GM12878 (cell line): Measurements from ENCODE around the gene ZNF396. TPM values are rescaled to one million over a fixed set of nuclear protein-coding genes. Genes with fewer than 3 reads are reported as not detected.

ENCODE experiments used
- BACH1 ChIP-seq: fragments of 450-650 bp; IDR thresholded peaks from 2 replicates; pipeline ENCODE4 v1.6.1; 2017; ENCODE audit warnings: mild to moderate bottlenecking, borderline replicate concordance
- CTCF ChIP-seq, 3 experiments: IDR thresholded peaks in 2 of 3; conservative IDR thresholded peaks in 1 of 3; 2 replicates each; pipeline ENCODE4 v1.5.1; 2011; ENCODE audit warnings: low read depth in 3 of 3, low read length in 3 of 3, mild to moderate bottlenecking in 3 of 3, control low read depth in 2 of 3, moderate library complexity in 2 of 3, inconsistent platforms in 1 of 3, mixed read lengths in 1 of 3; ENCODE audit not compliant: control insufficient read depth in 2 of 3, insufficient read depth in 1 of 3; ENCODE audit errors: extremely low read depth in 1 of 3
- EP300 ChIP-seq, 2 experiments: fragments of 150-350 bp in 1 of 2; IDR thresholded peaks; 2 replicates each; pipeline ENCODE4 v1.6.1; 2011 to 2012; ENCODE audit warnings: low read depth in 2 of 2, low read length in 2 of 2, borderline replicate concordance in 1 of 2, improper control_type of control experiment in 1 of 2, inconsistent platforms in 1 of 2; ENCODE audit not compliant: control insufficient read depth in 1 of 2
- KDM1A ChIP-seq: fragments of 200-600 bp; sonication (generic); IDR thresholded peaks from 2 replicates; pipeline ENCODE4 v1.6.1; 2016; ENCODE audit warnings: borderline replicate concordance
- MYB ChIP-seq: fragments of 150-350 bp; IDR thresholded peaks from 2 replicates; pipeline ENCODE4 v1.6.1; 2014; ENCODE audit warnings: mild to moderate bottlenecking, low read depth, low read length, borderline replicate concordance
- NFYA ChIP-seq: IDR thresholded peaks from 2 replicates; pipeline ENCODE4 v1.6.1; 2011; ENCODE audit warnings: low read depth, mild to moderate bottlenecking, low read length, improper control_type of control experiment, borderline replicate concordance
- RCOR1 ChIP-seq: conservative IDR thresholded peaks from 2 replicates; pipeline ENCODE4 v1.6.1; 2012; ENCODE audit warnings: low read depth, low read length, improper control_type of control experiment
- SUZ12 ChIP-seq: fragments of 200-600 bp; sonication (generic); IDR thresholded peaks from one replicate; pipeline ENCODE4 v1.6.1; 2018; ENCODE audit warnings: antibody characterized with exemption, mild to moderate bottlenecking; ENCODE audit not compliant: unreplicated experiment
- ZBTB33 ChIP-seq: fragments of 450-650 bp; IDR thresholded peaks from 2 replicates; pipeline ENCODE4 v1.6.1; 2017; ENCODE audit warnings: mild to moderate bottlenecking
- polyA plus RNA-seq, 11 experiments: library from polyadenylated mRNA; depleted of rRNA in 4 of 11; unstranded in 6 of 11; stranded (reverse) in 5 of 11; fragments of >200 nt; fragmentation: Nextera tagmentation in 4 of 11; fragmentation: Illumina TruSeq in 1 of 11; extraction: Ambion mirVana in 4 of 11; extraction: Trizol in 1 of 11; gene quantifications; 1 replicate in 1 of 11; 2 replicates in 10 of 11; pipeline versions ENCODE4 v1.2.1 to v1.2.3, GENCODE V29; 2011 to 2016; ENCODE audit warnings: inconsistent platforms in 2 of 11, missing spikeins in 2 of 11, low read depth in 1 of 11
- total RNA-seq, 4 experiments: library from RNA; depleted of rRNA in 3 of 4; stranded (reverse); fragments of >200 nt in 3 of 4; fragmentation: Illumina TruSeq in 1 of 4; extraction: Trizol in 1 of 4; gene quantifications; 2 replicates each; pipeline versions ENCODE4 v1.2.1 to v1.2.3, GENCODE V29; 2013 to 2021
- TF ChIP-seq, protein P1 (sequence below): fragments of 450-650 bp; IDR thresholded peaks from 2 replicates; pipeline ENCODE4 v1.6.1; 2016; ENCODE audit warnings: mild to moderate bottlenecking, moderate library complexity, borderline replicate concordance
- TF ChIP-seq, protein P2 (sequence below): fragments of 450-650 bp; formaldehyde crosslinking; IDR thresholded peaks from 2 replicates; pipeline ENCODE4 v1.5.0; 2022; ENCODE audit warnings: mild to moderate bottlenecking, missing genetic modification characterization
- TF ChIP-seq, protein P3 (sequence below): fragments of 450-650 bp; IDR thresholded peaks from 2 replicates; pipeline ENCODE4 v1.6.1; 2017; ENCODE audit warnings: antibody characterized with exemption, mild to moderate bottlenecking, moderate library complexity

Gene ZNF396
- total and polyA plus RNA-seq, 10 of the 15 experiments (the other 5 are each of a cell fraction or from before 2014, with no cell fraction given) = 0.14 to 0.79 (median 0.47) TPM

- TF ChIP-seq, protein P1, sequence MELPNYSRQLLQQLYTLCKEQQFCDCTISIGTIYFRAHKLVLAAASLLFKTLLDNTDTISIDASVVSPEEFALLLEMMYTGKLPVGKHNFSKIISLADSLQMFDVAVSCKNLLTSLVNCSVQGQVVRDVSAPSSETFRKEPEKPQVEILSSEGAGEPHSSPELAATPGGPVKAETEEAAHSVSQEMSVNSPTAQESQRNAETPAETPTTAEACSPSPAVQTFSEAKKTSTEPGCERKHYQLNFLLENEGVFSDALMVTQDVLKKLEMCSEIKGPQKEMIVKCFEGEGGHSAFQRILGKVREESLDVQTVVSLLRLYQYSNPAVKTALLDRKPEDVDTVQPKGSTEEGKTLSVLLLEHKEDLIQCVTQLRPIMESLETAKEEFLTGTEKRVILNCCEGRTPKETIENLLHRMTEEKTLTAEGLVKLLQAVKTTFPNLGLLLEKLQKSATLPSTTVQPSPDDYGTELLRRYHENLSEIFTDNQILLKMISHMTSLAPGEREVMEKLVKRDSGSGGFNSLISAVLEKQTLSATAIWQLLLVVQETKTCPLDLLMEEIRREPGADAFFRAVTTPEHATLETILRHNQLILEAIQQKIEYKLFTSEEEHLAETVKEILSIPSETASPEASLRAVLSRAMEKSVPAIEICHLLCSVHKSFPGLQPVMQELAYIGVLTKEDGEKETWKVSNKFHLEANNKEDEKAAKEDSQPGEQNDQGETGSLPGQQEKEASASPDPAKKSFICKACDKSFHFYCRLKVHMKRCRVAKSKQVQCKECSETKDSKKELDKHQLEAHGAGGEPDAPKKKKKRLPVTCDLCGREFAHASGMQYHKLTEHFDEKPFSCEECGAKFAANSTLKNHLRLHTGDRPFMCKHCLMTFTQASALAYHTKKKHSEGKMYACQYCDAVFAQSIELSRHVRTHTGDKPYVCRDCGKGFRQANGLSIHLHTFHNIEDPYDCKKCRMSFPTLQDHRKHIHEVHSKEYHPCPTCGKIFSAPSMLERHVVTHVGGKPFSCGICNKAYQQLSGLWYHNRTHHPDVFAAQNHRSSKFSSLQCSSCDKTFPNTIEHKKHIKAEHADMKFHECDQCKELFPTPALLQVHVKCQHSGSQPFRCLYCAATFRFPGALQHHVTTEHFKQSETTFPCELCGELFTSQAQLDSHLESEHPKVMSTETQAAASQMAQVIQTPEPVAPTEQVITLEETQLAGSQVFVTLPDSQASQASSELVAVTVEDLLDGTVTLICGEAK = no peak
- no peak for TF ChIP-seq EP300 (IDR thresholded peaks at IDR 0.05; ENCODE audit: borderline replicate concordance in 1 of 2, control insufficient read depth in 1 of 2, low read depth in 2 of 2, low read length in 2 of 2)
- TF ChIP-seq, protein P2, sequence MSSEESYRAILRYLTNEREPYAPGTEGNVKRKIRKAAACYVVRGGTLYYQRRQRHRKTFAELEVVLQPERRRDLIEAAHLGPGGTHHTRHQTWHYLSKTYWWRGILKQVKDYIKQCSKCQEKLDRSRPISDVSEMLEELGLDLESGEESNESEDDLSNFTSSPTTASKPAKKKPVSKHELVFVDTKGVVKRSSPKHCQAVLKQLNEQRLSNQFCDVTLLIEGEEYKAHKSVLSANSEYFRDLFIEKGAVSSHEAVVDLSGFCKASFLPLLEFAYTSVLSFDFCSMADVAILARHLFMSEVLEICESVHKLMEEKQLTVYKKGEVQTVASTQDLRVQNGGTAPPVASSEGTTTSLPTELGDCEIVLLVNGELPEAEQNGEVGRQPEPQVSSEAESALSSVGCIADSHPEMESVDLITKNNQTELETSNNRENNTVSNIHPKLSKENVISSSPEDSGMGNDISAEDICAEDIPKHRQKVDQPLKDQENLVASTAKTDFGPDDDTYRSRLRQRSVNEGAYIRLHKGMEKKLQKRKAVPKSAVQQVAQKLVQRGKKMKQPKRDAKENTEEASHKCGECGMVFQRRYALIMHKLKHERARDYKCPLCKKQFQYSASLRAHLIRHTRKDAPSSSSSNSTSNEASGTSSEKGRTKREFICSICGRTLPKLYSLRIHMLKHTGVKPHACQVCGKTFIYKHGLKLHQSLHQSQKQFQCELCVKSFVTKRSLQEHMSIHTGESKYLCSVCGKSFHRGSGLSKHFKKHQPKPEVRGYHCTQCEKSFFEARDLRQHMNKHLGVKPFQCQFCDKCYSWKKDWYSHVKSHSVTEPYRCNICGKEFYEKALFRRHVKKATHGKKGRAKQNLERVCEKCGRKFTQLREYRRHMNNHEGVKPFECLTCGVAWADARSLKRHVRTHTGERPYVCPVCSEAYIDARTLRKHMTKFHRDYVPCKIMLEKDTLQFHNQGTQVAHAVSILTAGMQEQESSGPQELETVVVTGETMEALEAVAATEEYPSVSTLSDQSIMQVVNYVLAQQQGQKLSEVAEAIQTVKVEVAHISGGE (CRISPR knock-in tag) = no peak
- no peak for TF ChIP-seq CTCF (IDR thresholded peaks at IDR 0.05 in 2 of 3, conservative IDR thresholded peaks at IDR 0.05 in 1 of 3; ENCODE audit: control insufficient read depth in 2 of 3, extremely low read depth in 1 of 3, insufficient read depth in 1 of 3, low read depth in 3 of 3, low read length in 3 of 3)
- TF ChIP-seq MYB = no peak
- TF ChIP-seq, protein P3, sequence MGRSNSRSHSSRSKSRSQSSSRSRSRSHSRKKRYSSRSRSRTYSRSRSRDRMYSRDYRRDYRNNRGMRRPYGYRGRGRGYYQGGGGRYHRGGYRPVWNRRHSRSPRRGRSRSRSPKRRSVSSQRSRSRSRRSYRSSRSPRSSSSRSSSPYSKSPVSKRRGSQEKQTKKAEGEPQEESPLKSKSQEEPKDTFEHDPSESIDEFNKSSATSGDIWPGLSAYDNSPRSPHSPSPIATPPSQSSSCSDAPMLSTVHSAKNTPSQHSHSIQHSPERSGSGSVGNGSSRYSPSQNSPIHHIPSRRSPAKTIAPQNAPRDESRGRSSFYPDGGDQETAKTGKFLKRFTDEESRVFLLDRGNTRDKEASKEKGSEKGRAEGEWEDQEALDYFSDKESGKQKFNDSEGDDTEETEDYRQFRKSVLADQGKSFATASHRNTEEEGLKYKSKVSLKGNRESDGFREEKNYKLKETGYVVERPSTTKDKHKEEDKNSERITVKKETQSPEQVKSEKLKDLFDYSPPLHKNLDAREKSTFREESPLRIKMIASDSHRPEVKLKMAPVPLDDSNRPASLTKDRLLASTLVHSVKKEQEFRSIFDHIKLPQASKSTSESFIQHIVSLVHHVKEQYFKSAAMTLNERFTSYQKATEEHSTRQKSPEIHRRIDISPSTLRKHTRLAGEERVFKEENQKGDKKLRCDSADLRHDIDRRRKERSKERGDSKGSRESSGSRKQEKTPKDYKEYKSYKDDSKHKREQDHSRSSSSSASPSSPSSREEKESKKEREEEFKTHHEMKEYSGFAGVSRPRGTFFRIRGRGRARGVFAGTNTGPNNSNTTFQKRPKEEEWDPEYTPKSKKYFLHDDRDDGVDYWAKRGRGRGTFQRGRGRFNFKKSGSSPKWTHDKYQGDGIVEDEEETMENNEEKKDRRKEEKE = no peak
- no peak for TF ChIP-seq BACH1
- TF ChIP-seq RCOR1 = no peak
- no peak for TF ChIP-seq SUZ12
- no peak for TF ChIP-seq KDM1A
- TF ChIP-seq ZBTB33 = no peak
- TF ChIP-seq NFYA = no peak
These were observed 38.5 kb upstream of the ZNF396 start (continued) for GRCh38 chr18:35415511-35416073.
